Mesenteric fat pad (tissue), 1 donor: ENCODE data around the gene AKAP13. TPM values are rescaled to one million over a fixed set of nuclear protein-coding genes. Genes with fewer than 3 reads are reported as not detected.

Experiments used
- microRNA-seq: library from miRNA; unstranded; fragments of <30 nt; microRNA quantifications from one replicate; pipeline ENCODE4 v1.2.0, GENCODE V29; 2020; ENCODE audit warnings: borderline number of aligned reads
- total RNA-seq: library from RNA; stranded (reverse); fragmentation: NEBNext Ultra II Directional; extraction: Animal tissue kit (Norgen Biotek cat#: 25700); gene quantifications from one replicate; pipeline ENCODE4 v1.2.1, GENCODE V29; 2021
- donor health status: DM: yes; HTN: yes; CAD: no.

AKAP13 gene
- total RNA-seq, 1 donor from 2014 or later, result 159 TPM

Small RNA genes within 50 kb of the gene (microRNA-seq; reads per million reads assigned to microRNA genes)
- gene MIR1276 (3.6 reads per million), gene MIR7706 (19.6 reads per million, percentile 19 among the genes with 10 or more reads in this experiment)
